H1 (cell line): ENCODE data around the gene NSFL1C. TPM values are rescaled to one million over a fixed set of nuclear protein-coding genes. Genes with fewer than 3 reads are reported as not detected.
A peak's percentile ranks its signal among the peaks of the same experiment; 100 is the strongest.

ENCODE experiments used
- CTCF ChIA-PET: fragments of 300-600 bp; sonication (Branson Sonifier 250); formaldehyde crosslinking; loops from one replicate; lab custom pipeline; 2021; ENCODE audit not compliant: partially characterized antibody; lab: Charles Lee
- POLR2A ChIA-PET: fragments of 300-600 bp; sonication (Branson Sonifier 250); formaldehyde crosslinking; loops from one replicate; lab custom pipeline; 2021; ENCODE audit warnings: inconsistent platforms; ENCODE audit not compliant: partially characterized antibody; lab: Charles Lee
- DNase-seq, 2 experiments: peaks; one replicate each; pipeline versions ENCODE4 v3.0.0 to v3.0.0-alpha.2; 2010 to 2022; ENCODE audit warnings: low spot score in 2 of 2, low read depth in 1 of 2, mixed read lengths in 1 of 2
- FAIRE-seq: peaks from 2 replicates; lab custom pipeline; 2011; peaks lifted over from hg19 to GRCh38; lab: Jason Lieb, UNC
- H2AFZ ChIP-seq: 2 replicates; pipeline ENCODE4 v1.8.1; 2012; ENCODE audit warnings: low read length, inconsistent platforms
- H2AK5ac ChIP-seq: 2 replicates; pipeline ENCODE4 v1.6.1; 2013; ENCODE audit warnings: low read depth, low read length
- H2BK120ac ChIP-seq: replicated peaks from 2 replicates; pipeline ENCODE3; 2013; ENCODE audit warnings: low read depth, low read length, inconsistent platforms
- H2BK12ac ChIP-seq: 2 replicates; pipeline ENCODE4 v1.6.1; 2013; ENCODE audit warnings: low read depth, low read length
- H2BK15ac ChIP-seq: 2 replicates; pipeline ENCODE4 v1.6.1; 2013; ENCODE audit warnings: low read length
- H2BK20ac ChIP-seq: 2 replicates; pipeline ENCODE4 v1.6.1; 2013; ENCODE audit warnings: low read length
- H2BK5ac ChIP-seq: 2 replicates; pipeline ENCODE4 v1.6.1; 2013; ENCODE audit warnings: low read depth, low read length
- H3K14ac ChIP-seq: 2 replicates; pipeline ENCODE4 v1.6.1; 2013; ENCODE audit warnings: inconsistent platforms; ENCODE audit not compliant: insufficient read length
- H3K18ac ChIP-seq: 2 replicates; pipeline ENCODE4 v1.6.1; 2013; ENCODE audit warnings: low read length; ENCODE audit errors: extremely low read depth
- H3K23ac ChIP-seq: 2 replicates; pipeline ENCODE4 v1.6.1; 2013; ENCODE audit warnings: inconsistent platforms; ENCODE audit not compliant: insufficient read length
- H3K23me2 ChIP-seq: 2 replicates; pipeline ENCODE4 v1.6.1; 2013; ENCODE audit warnings: low read depth, low read length
- H3K27ac ChIP-seq: 2 replicates; pipeline ENCODE4 v1.6.1; 2011; ENCODE audit warnings: low read depth, low read length, inconsistent platforms
- H3K27me3 ChIP-seq, 4 experiments: replicated peaks in 1 of 4; 1 replicate in 1 of 4; 2 replicates in 3 of 4; pipeline versions ENCODE4 v1.6.1 to v1.8.1; 2011 to 2013; ENCODE audit warnings: low read length in 3 of 4, mild to moderate bottlenecking in 3 of 4, inconsistent platforms in 2 of 4, mixed read lengths in 2 of 4, moderate library complexity in 1 of 4; ENCODE audit not compliant: control insufficient read depth in 3 of 4, insufficient read depth in 3 of 4; ENCODE audit errors: extremely low read depth in 1 of 4
- H3K36me3 ChIP-seq, 4 experiments: 2 replicates each; pipeline versions ENCODE4 v1.6.1 to v1.8.1; 2011 to 2013; ENCODE audit warnings: mild to moderate bottlenecking in 4 of 4, low read length in 3 of 4, moderate library complexity in 2 of 4, control low read depth in 1 of 4, inconsistent platforms in 1 of 4; ENCODE audit not compliant: insufficient read depth in 4 of 4, control insufficient read depth in 2 of 4
- H3K4ac ChIP-seq: replicated peaks from 2 replicates; pipeline ENCODE3; 2013; ENCODE audit warnings: low read length, low read depth, mixed read lengths, inconsistent platforms; ENCODE audit not compliant: insufficient read length
- H3K4me1 ChIP-seq, 4 experiments: replicated peaks in 1 of 4; 1 replicate in 1 of 4; 2 replicates in 3 of 4; pipeline versions ENCODE4 v1.6.1 to v1.8.1; 2011 to 2013; ENCODE audit warnings: low read length in 3 of 4, inconsistent platforms in 2 of 4, mixed read lengths in 1 of 4; ENCODE audit not compliant: insufficient read depth in 4 of 4, control insufficient read depth in 3 of 4
- H3K4me2 ChIP-seq, 2 experiments: 2 replicates each; pipeline versions ENCODE4 v1.6.1 to v1.8.1; 2011 to 2013; ENCODE audit warnings: low read depth in 2 of 2, low read length in 2 of 2, control low read depth in 1 of 2, inconsistent platforms in 1 of 2, mild to moderate bottlenecking in 1 of 2; ENCODE audit not compliant: insufficient read depth in 1 of 2
- H3K4me3 ChIP-seq, 4 experiments: fragments of 200-600, 300-600 bp in 1 of 4; sonication (generic), shearing (Covaris generic), sonication (Bioruptor Twin) in 1 of 4; 2 replicates each; pipeline versions ENCODE4 v1.5.1 to v1.8.1; 2011 to 2016; ENCODE audit warnings: low read length in 4 of 4, low read depth in 3 of 4, control low read depth in 2 of 4, inconsistent platforms in 2 of 4, mild to moderate bottlenecking in 2 of 4, mixed read lengths in 1 of 4, moderate library complexity in 1 of 4; ENCODE audit not compliant: insufficient read depth in 2 of 4; ENCODE audit errors: extremely low read depth in 1 of 4
- H3K56ac ChIP-seq: replicated peaks from 2 replicates; pipeline ENCODE3; 2013; ENCODE audit warnings: low read depth, mild to moderate bottlenecking, mixed read lengths, low read length, inconsistent platforms; ENCODE audit not compliant: insufficient read length
- H3K79me1 ChIP-seq: 2 replicates; pipeline ENCODE4 v1.6.1; 2013; ENCODE audit warnings: low read depth, low read length, control low read depth
- H3K79me2 ChIP-seq, 2 experiments: 2 replicates each; pipeline versions ENCODE4 v1.6.1 to v1.8.1; 2012 to 2013; ENCODE audit warnings: low read length in 2 of 2, mild to moderate bottlenecking in 2 of 2, inconsistent platforms in 1 of 2; ENCODE audit not compliant: insufficient read depth in 2 of 2, control insufficient read depth in 1 of 2
- H3K9ac ChIP-seq, 4 experiments: replicated peaks in 1 of 4; 1 replicate in 1 of 4; 2 replicates in 3 of 4; pipeline versions ENCODE4 v1.6.1 to v1.8.1; 2011 to 2013; ENCODE audit warnings: low read depth in 3 of 4, low read length in 3 of 4, control low read depth in 2 of 4, mild to moderate bottlenecking in 2 of 4, moderate library complexity in 2 of 4, inconsistent platforms in 1 of 4; ENCODE audit errors: extremely low read depth in 1 of 4
- H3K9me3 ChIP-seq, 2 experiments: 2 replicates each; pipeline versions ENCODE4 v1.6.1 to v1.8.1; 2012 to 2013; ENCODE audit warnings: mild to moderate bottlenecking in 2 of 2, moderate library complexity in 2 of 2, control low read depth in 1 of 2, inconsistent platforms in 1 of 2, low read depth in 1 of 2, low read length in 1 of 2, mixed read lengths in 1 of 2; ENCODE audit not compliant: insufficient read depth in 2 of 2
- H4K20me1 ChIP-seq, 2 experiments: replicated peaks in 1 of 2; 2 replicates each; pipeline versions ENCODE3 to v1.8.1; 2011 to 2013; ENCODE audit warnings: inconsistent platforms in 2 of 2, low read length in 2 of 2, mild to moderate bottlenecking in 1 of 2; ENCODE audit not compliant: insufficient read depth in 2 of 2, control insufficient read depth in 1 of 2
- H4K5ac ChIP-seq: 2 replicates; pipeline ENCODE4 v1.6.1; 2013; ENCODE audit warnings: low read length, low read depth, mixed read lengths, inconsistent platforms; ENCODE audit not compliant: insufficient read length
- H4K8ac ChIP-seq: 2 replicates; pipeline ENCODE4 v1.8.0; 2013; ENCODE audit warnings: mild to moderate bottlenecking, moderate library complexity, low read length, inconsistent platforms; ENCODE audit not compliant: insufficient read depth; ENCODE audit errors: extremely low read depth
- H4K91ac ChIP-seq: replicated peaks from 2 replicates; pipeline ENCODE3; 2013; ENCODE audit warnings: low read length, mixed read lengths, inconsistent platforms; ENCODE audit not compliant: insufficient read length
- CBX5 ChIP-seq: fragments of 300-800, 300-1000 bp; sonication (generic); IDR thresholded peaks from 2 replicates; pipeline ENCODE4 v1.7.1; 2016; ENCODE audit warnings: antibody characterized with exemption, low read length, low read depth
- CBX8 ChIP-seq: fragments of 300-800, 300-1000 bp; sonication (generic); IDR thresholded peaks from 2 replicates; pipeline ENCODE4 v1.7.1; 2016; ENCODE audit warnings: low read depth, low read length, borderline replicate concordance
- CEBPB ChIP-seq: IDR thresholded peaks from 2 replicates; pipeline ENCODE4 v1.6.1; 2012; ENCODE audit warnings: low read depth, low read length
- CHD2 ChIP-seq: IDR thresholded peaks from 2 replicates; pipeline ENCODE4 v1.6.1; 2012; ENCODE audit warnings: low read length, improper control_type of control experiment
- CREB1 ChIP-seq: IDR thresholded peaks from 2 replicates; pipeline ENCODE4 v1.6.1; 2012; ENCODE audit warnings: inconsistent platforms
- EP300 ChIP-seq, 2 experiments: IDR thresholded peaks; 1 replicate in 1 of 2; 2 replicates in 1 of 2; pipeline ENCODE4 v1.6.1; 2011 to 2012; ENCODE audit warnings: low read depth in 2 of 2, low read length in 2 of 2, mild to moderate bottlenecking in 2 of 2, borderline replicate concordance in 1 of 2, inconsistent platforms in 1 of 2, moderate library complexity in 1 of 2
- HDAC2 ChIP-seq, 2 experiments: fragments of 300-600 bp in 1 of 2; sonication (generic) in 1 of 2; IDR thresholded peaks; 2 replicates each; pipeline ENCODE4 v1.6.1; 2011 to 2012; ENCODE audit warnings: low read depth in 2 of 2, low read length in 2 of 2, mild to moderate bottlenecking in 2 of 2, moderate library complexity in 2 of 2, borderline replicate concordance in 1 of 2, inconsistent platforms in 1 of 2
- POLR2AphosphoS5 ChIP-seq: IDR thresholded peaks from 2 replicates; pipeline ENCODE4 v1.6.1; 2011; ENCODE audit warnings: low read depth, low read length
- RAD21 ChIP-seq, 2 experiments: IDR thresholded peaks in 1 of 2; conservative IDR thresholded peaks in 1 of 2; 2 replicates each; pipeline ENCODE4 v1.6.1; 2011; ENCODE audit warnings: low read depth in 2 of 2, low read length in 2 of 2, improper control_type of control experiment in 1 of 2, inconsistent platforms in 1 of 2, mild to moderate bottlenecking in 1 of 2, moderate library complexity in 1 of 2
- TAF1 ChIP-seq: IDR thresholded peaks from 2 replicates; pipeline ENCODE4 v1.6.1; 2011; ENCODE audit warnings: mild to moderate bottlenecking, low read depth, low read length
- WGBS, 2 experiments: shearing (Covaris generic) in 1 of 2; methylation state at CpG; one replicate each; pipeline versions ENCODE4 v1.1.6 to v1.1.7; 2013 to 2015; ENCODE audit warnings: low lambda C conversion rate in 2 of 2, mixed read lengths in 2 of 2, inconsistent platforms in 1 of 2, low coverage in 1 of 2, missing lambda C conversion rate in 1 of 2; ENCODE audit not compliant: insufficient replicate concordance in 2 of 2, insufficient coverage in 1 of 2, insufficient read length in 1 of 2; ENCODE audit errors: extremely low coverage in 1 of 2, missing lambda C conversion rate in 1 of 2; 5-methylcytosine and 5-hydroxymethylcytosine counted together
- polyA plus RNA-seq, 7 experiments: library from polyadenylated mRNA; depleted of rRNA in 3 of 7; stranded (reverse) in 5 of 7; unstranded in 2 of 7; fragments of >200 nt in 5 of 7; fragments of 200-250 nt in 2 of 7; gene quantifications; 1 replicate in 5 of 7; 2 replicates in 1 of 7; 4 replicates in 1 of 7; pipeline versions ENCODE4 v1.2.1 to v1.2.3, GENCODE V29; 2011 to 2013; ENCODE audit warnings: missing spikeins in 2 of 7, mixed read lengths in 2 of 7
- total RNA-seq: library from RNA; stranded (reverse); fragmentation: NEBNext Ultra II Directional; extraction: Animal tissue kit (Norgen Biotek cat#: 25700); gene quantifications from 2 replicates; pipeline ENCODE4 v1.2.1, GENCODE V29; 2021
- TF ChIP-seq, protein P1 (sequence below): IDR thresholded peaks from 2 replicates; pipeline ENCODE4 v1.6.1; 2012; ENCODE audit warnings: inconsistent platforms

The NSFL1C gene
- total and polyA plus RNA-seq, 2 of the 8 experiments (the other 6 are each of a cell fraction or from before 2014, with no cell fraction given), result 21.6 to 98.0 TPM

DNA sequence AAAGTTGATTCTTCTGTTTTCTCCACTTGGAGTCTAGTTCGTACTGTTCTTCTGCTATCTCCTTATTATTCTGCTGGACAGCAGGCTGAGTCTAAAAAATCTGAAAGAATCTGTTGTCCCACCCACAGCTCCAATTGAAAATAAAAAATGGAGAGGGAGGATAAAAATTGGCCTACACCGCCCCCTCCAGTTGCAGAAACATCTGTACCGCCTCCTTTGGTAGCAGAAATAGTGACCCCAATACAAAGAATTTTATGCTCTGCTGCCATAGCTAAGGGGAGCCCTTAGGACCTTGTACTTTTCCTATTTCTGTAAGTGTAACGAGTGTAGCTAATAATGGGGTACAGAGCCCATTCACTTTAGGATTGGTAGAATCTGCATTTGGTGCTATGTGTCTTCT lies 68.9 kb downstream of the NSFL1C start:
- Histone ChIP-seq H2AK5ac (no peak overlapping the region), H4K20me1 (no peaks in the 10 kb centered on the region), H4K8ac (no peak overlapping the region), H2AFZ (no peak overlapping the region), H3K27me3 (peaks cover 0 to 19% (median 8%) of the 10 kb centered on the region in 4 experiments; a peak in 5 of 7 replicates), H3K36me3 (no peaks in the 10 kb centered on the region), H3K23me2 (0 out of 2 replicates have a peak, but pooled peaks cover 2% of the 10 kb centered on the region), H3K4ac (no peak overlapping the region), H3K23ac (no peak overlapping the region), H2BK15ac (no peak overlapping the region), H2BK12ac (no peak overlapping the region), H3K4me2 (no peak overlapping the region), H3K79me2 (no peaks in the 10 kb centered on the region), H3K9me3 (no peaks in the 10 kb centered on the region), H2BK120ac (no peak overlapping the region), H2BK5ac (no peak overlapping the region), H4K5ac (no peak overlapping the region), H4K91ac (no peak overlapping the region), H3K18ac (no peak overlapping the region), H3K14ac (no peak overlapping the region), H3K27ac (no peak overlapping the region), H3K9ac (no peak overlapping the region), H3K79me1 (no peaks in the 10 kb centered on the region), H3K56ac (no peak overlapping the region), H3K4me1 (peaks cover 0 to 6% (median 0%) of the 10 kb centered on the region in 4 experiments; a peak in 1 of 7 replicates), H2BK20ac (no peak overlapping the region), H3K4me3 (no peak overlapping the region)
- POLR2A ChIA-PET, result no interaction called here
- DNase-seq (no peak), FAIRE-seq (no peak)
- WGBS, 2 experiments, result 71% methylated on average over 4 of the region's 4 CpGs; no CpG with 5 or more reads in 1 of the 2 experiments
- CTCF ChIA-PET, result interaction anchor here (0.7 to 2.5 kb wide), 21 partner anchors 8 to 108 kb away, joined by 3 to 19 read pairs (median 3); no protein-coding TSS in a partner anchor
- peak; percentile 54 to 59 for TF ChIP-seq RAD21 (IDR thresholded peaks at IDR 0.05 in 1 of 2, conservative IDR thresholded peaks at IDR 0.05 in 1 of 2; ENCODE audit: low read depth in 2 of 2, low read length in 2 of 2)
- TF ChIP-seq CREB1, result no peak
- TF ChIP-seq CHD2, result no peak
- TF ChIP-seq CBX8, result no peak
- no peak for TF ChIP-seq EP300 (IDR thresholded peaks at IDR 0.05; ENCODE audit: borderline replicate concordance in 1 of 2, low read depth in 2 of 2, low read length in 2 of 2)
- TF ChIP-seq, protein P1, sequence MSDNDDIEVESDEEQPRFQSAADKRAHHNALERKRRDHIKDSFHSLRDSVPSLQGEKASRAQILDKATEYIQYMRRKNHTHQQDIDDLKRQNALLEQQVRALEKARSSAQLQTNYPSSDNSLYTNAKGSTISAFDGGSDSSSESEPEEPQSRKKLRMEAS, result no peak
- TF ChIP-seq POLR2AphosphoS5, result no peak
- TF ChIP-seq HDAC2 (IDR thresholded peaks at IDR 0.05; ENCODE audit: borderline replicate concordance in 1 of 2, low read depth in 2 of 2, low read length in 2 of 2), result no peak
- no peak for TF ChIP-seq CEBPB
- TF ChIP-seq CBX5, result no peak
- TF ChIP-seq TAF1, result no peak
